OCI-M2 (cell line): ENCODE measurements around the gene GRID1.
"Not testable (repeated sequence)": the region's sequence is repeated elsewhere in the genome, so short reads cannot be mapped to it uniquely, and the experiment has no call there.

Experiments
- DNase-seq: peaks from one replicate; lab custom pipeline; 2025; ENCODE audit not compliant: unreplicated experiment; lab: John Stamatoyannopoulos, UW

The GRID1 gene

GRCh38 chr10:86053675-86054074, 312.9 kb downstream of the GRID1 start:
- DNase-seq: no peak

- DNase-seq: no peak
Measured at GRCh38 chr10:86051586-86051985, 315.0 kb downstream of the GRID1 start.

- DNase-seq: no peak
Measured at GRCh38 chr10:86049442-86049841, 317.2 kb downstream of the GRID1 start.

- DNase-seq: no peak
Measured at GRCh38 chr10:86048973-86049372, 317.6 kb downstream of the GRID1 start.

- no peak for DNase-seq
Measured at GRCh38 chr10:86048571-86048970, 318.0 kb downstream of the GRID1 start.

- no peak for DNase-seq
Measured at GRCh38 chr10:86047588-86047987, 319.0 kb downstream of the GRID1 start.

GRCh38 chr10:86046845-86047460, 319.6 kb downstream of the GRID1 start:
- no peak for DNase-seq

GRCh38 chr10:86045896-86046295, 320.7 kb downstream of the GRID1 start:
- no peak for DNase-seq

GRCh38 chr10:86044029-86044428, 322.6 kb downstream of the GRID1 start:
- no peak for DNase-seq

GRCh38 chr10:86043236-86043635, 323.4 kb downstream of the GRID1 start:
- no peak for DNase-seq

GRCh38 chr10:86042161-86042560, 324.4 kb downstream of the GRID1 start:
- DNase-seq: no peak

GRCh38 chr10:86041116-86041515, 325.5 kb downstream of the GRID1 start:
- DNase-seq: no peak

GRCh38 chr10:86038371-86038770, 328.2 kb downstream of the GRID1 start:
- DNase-seq: no peak

GRCh38 chr10:86037096-86037495, 329.5 kb downstream of the GRID1 start:
- no peak for DNase-seq

- DNase-seq: no peak
Measured at GRCh38 chr10:86036544-86036831, 330.1 kb downstream of the GRID1 start.

GRCh38 chr10:86035791-86036543, 330.6 kb downstream of the GRID1 start:
- DNase-seq: no peak

- DNase-seq: no peak
Measured at GRCh38 chr10:86034710-86035109, 331.9 kb downstream of the GRID1 start.

- no peak for DNase-seq
Measured at GRCh38 chr10:86033581-86033980, 333.0 kb downstream of the GRID1 start.

- DNase-seq: not testable (repeated sequence)
Measured at GRCh38 chr10:86032087-86032486, 334.5 kb downstream of the GRID1 start.

- DNase-seq: no peak
Measured at GRCh38 chr10:86030312-86030711, 336.3 kb downstream of the GRID1 start.

GRCh38 chr10:86027346-86027745, 339.2 kb downstream of the GRID1 start:
- DNase-seq: no peak

GRCh38 chr10:86025509-86025908, 341.1 kb downstream of the GRID1 start:
- no peak for DNase-seq
